H1 (cell line): ENCODE data around the gene SCAF11. TPM values are rescaled to one million over a fixed set of nuclear protein-coding genes. Genes with fewer than 3 reads are reported as not detected.
A peak's percentile ranks its signal among the peaks of the same experiment; 100 is the strongest.

Source experiments
- CTCF ChIA-PET: fragments of 300-600 bp; sonication (Branson Sonifier 250); formaldehyde crosslinking; loops from one replicate; lab custom pipeline; 2021; ENCODE audit not compliant: partially characterized antibody; lab: Charles Lee
- POLR2A ChIA-PET: fragments of 300-600 bp; sonication (Branson Sonifier 250); formaldehyde crosslinking; loops from one replicate; lab custom pipeline; 2021; ENCODE audit warnings: inconsistent platforms; ENCODE audit not compliant: partially characterized antibody; lab: Charles Lee
- DNase-seq, 2 experiments: peaks; one replicate each; pipeline versions ENCODE4 v3.0.0 to v3.0.0-alpha.2; 2010 to 2022; ENCODE audit warnings: low spot score in 2 of 2, low read depth in 1 of 2, mixed read lengths in 1 of 2
- FAIRE-seq: peaks from 2 replicates; lab custom pipeline; 2011; peaks lifted over from hg19 to GRCh38; lab: Jason Lieb, UNC
- H2AFZ ChIP-seq: 2 replicates; pipeline ENCODE4 v1.8.1; 2012; ENCODE audit warnings: low read length, inconsistent platforms
- H2AK5ac ChIP-seq: 2 replicates; pipeline ENCODE4 v1.6.1; 2013; ENCODE audit warnings: low read depth, low read length
- H2BK120ac ChIP-seq: replicated peaks from 2 replicates; pipeline ENCODE3; 2013; ENCODE audit warnings: low read depth, low read length, inconsistent platforms
- H2BK12ac ChIP-seq: 2 replicates; pipeline ENCODE4 v1.6.1; 2013; ENCODE audit warnings: low read depth, low read length
- H2BK15ac ChIP-seq: 2 replicates; pipeline ENCODE4 v1.6.1; 2013; ENCODE audit warnings: low read length
- H2BK20ac ChIP-seq: 2 replicates; pipeline ENCODE4 v1.6.1; 2013; ENCODE audit warnings: low read length
- H2BK5ac ChIP-seq: 2 replicates; pipeline ENCODE4 v1.6.1; 2013; ENCODE audit warnings: low read depth, low read length
- H3K14ac ChIP-seq: 2 replicates; pipeline ENCODE4 v1.6.1; 2013; ENCODE audit warnings: inconsistent platforms; ENCODE audit not compliant: insufficient read length
- H3K18ac ChIP-seq: 2 replicates; pipeline ENCODE4 v1.6.1; 2013; ENCODE audit warnings: low read length; ENCODE audit errors: extremely low read depth
- H3K23ac ChIP-seq: 2 replicates; pipeline ENCODE4 v1.6.1; 2013; ENCODE audit warnings: inconsistent platforms; ENCODE audit not compliant: insufficient read length
- H3K23me2 ChIP-seq: 2 replicates; pipeline ENCODE4 v1.6.1; 2013; ENCODE audit warnings: low read depth, low read length
- H3K27ac ChIP-seq: 2 replicates; pipeline ENCODE4 v1.6.1; 2011; ENCODE audit warnings: low read depth, low read length, inconsistent platforms
- H3K27me3 ChIP-seq, 4 experiments: replicated peaks in 1 of 4; 1 replicate in 1 of 4; 2 replicates in 3 of 4; pipeline versions ENCODE4 v1.6.1 to v1.8.1; 2011 to 2013; ENCODE audit warnings: low read length in 3 of 4, mild to moderate bottlenecking in 3 of 4, inconsistent platforms in 2 of 4, mixed read lengths in 2 of 4, moderate library complexity in 1 of 4; ENCODE audit not compliant: control insufficient read depth in 3 of 4, insufficient read depth in 3 of 4; ENCODE audit errors: extremely low read depth in 1 of 4
- H3K36me3 ChIP-seq, 4 experiments: 2 replicates each; pipeline versions ENCODE4 v1.6.1 to v1.8.1; 2011 to 2013; ENCODE audit warnings: mild to moderate bottlenecking in 4 of 4, low read length in 3 of 4, moderate library complexity in 2 of 4, control low read depth in 1 of 4, inconsistent platforms in 1 of 4; ENCODE audit not compliant: insufficient read depth in 4 of 4, control insufficient read depth in 2 of 4
- H3K4ac ChIP-seq: replicated peaks from 2 replicates; pipeline ENCODE3; 2013; ENCODE audit warnings: low read length, low read depth, mixed read lengths, inconsistent platforms; ENCODE audit not compliant: insufficient read length
- H3K4me1 ChIP-seq, 4 experiments: replicated peaks in 1 of 4; 1 replicate in 1 of 4; 2 replicates in 3 of 4; pipeline versions ENCODE4 v1.6.1 to v1.8.1; 2011 to 2013; ENCODE audit warnings: low read length in 3 of 4, inconsistent platforms in 2 of 4, mixed read lengths in 1 of 4; ENCODE audit not compliant: insufficient read depth in 4 of 4, control insufficient read depth in 3 of 4
- H3K4me2 ChIP-seq, 2 experiments: 2 replicates each; pipeline versions ENCODE4 v1.6.1 to v1.8.1; 2011 to 2013; ENCODE audit warnings: low read depth in 2 of 2, low read length in 2 of 2, control low read depth in 1 of 2, inconsistent platforms in 1 of 2, mild to moderate bottlenecking in 1 of 2; ENCODE audit not compliant: insufficient read depth in 1 of 2
- H3K4me3 ChIP-seq, 4 experiments: fragments of 200-600, 300-600 bp in 1 of 4; sonication (generic), shearing (Covaris generic), sonication (Bioruptor Twin) in 1 of 4; 2 replicates each; pipeline versions ENCODE4 v1.5.1 to v1.8.1; 2011 to 2016; ENCODE audit warnings: low read length in 4 of 4, low read depth in 3 of 4, control low read depth in 2 of 4, inconsistent platforms in 2 of 4, mild to moderate bottlenecking in 2 of 4, mixed read lengths in 1 of 4, moderate library complexity in 1 of 4; ENCODE audit not compliant: insufficient read depth in 2 of 4; ENCODE audit errors: extremely low read depth in 1 of 4
- H3K56ac ChIP-seq: replicated peaks from 2 replicates; pipeline ENCODE3; 2013; ENCODE audit warnings: low read depth, mild to moderate bottlenecking, mixed read lengths, low read length, inconsistent platforms; ENCODE audit not compliant: insufficient read length
- H3K79me1 ChIP-seq: 2 replicates; pipeline ENCODE4 v1.6.1; 2013; ENCODE audit warnings: low read depth, low read length, control low read depth
- H3K79me2 ChIP-seq, 2 experiments: 2 replicates each; pipeline versions ENCODE4 v1.6.1 to v1.8.1; 2012 to 2013; ENCODE audit warnings: low read length in 2 of 2, mild to moderate bottlenecking in 2 of 2, inconsistent platforms in 1 of 2; ENCODE audit not compliant: insufficient read depth in 2 of 2, control insufficient read depth in 1 of 2
- H3K9ac ChIP-seq, 4 experiments: replicated peaks in 1 of 4; 1 replicate in 1 of 4; 2 replicates in 3 of 4; pipeline versions ENCODE4 v1.6.1 to v1.8.1; 2011 to 2013; ENCODE audit warnings: low read depth in 3 of 4, low read length in 3 of 4, control low read depth in 2 of 4, mild to moderate bottlenecking in 2 of 4, moderate library complexity in 2 of 4, inconsistent platforms in 1 of 4; ENCODE audit errors: extremely low read depth in 1 of 4
- H3K9me3 ChIP-seq, 2 experiments: 2 replicates each; pipeline versions ENCODE4 v1.6.1 to v1.8.1; 2012 to 2013; ENCODE audit warnings: mild to moderate bottlenecking in 2 of 2, moderate library complexity in 2 of 2, control low read depth in 1 of 2, inconsistent platforms in 1 of 2, low read depth in 1 of 2, low read length in 1 of 2, mixed read lengths in 1 of 2; ENCODE audit not compliant: insufficient read depth in 2 of 2
- H4K20me1 ChIP-seq, 2 experiments: replicated peaks in 1 of 2; 2 replicates each; pipeline versions ENCODE3 to v1.8.1; 2011 to 2013; ENCODE audit warnings: inconsistent platforms in 2 of 2, low read length in 2 of 2, mild to moderate bottlenecking in 1 of 2; ENCODE audit not compliant: insufficient read depth in 2 of 2, control insufficient read depth in 1 of 2
- H4K5ac ChIP-seq: 2 replicates; pipeline ENCODE4 v1.6.1; 2013; ENCODE audit warnings: low read length, low read depth, mixed read lengths, inconsistent platforms; ENCODE audit not compliant: insufficient read length
- H4K8ac ChIP-seq: 2 replicates; pipeline ENCODE4 v1.8.0; 2013; ENCODE audit warnings: mild to moderate bottlenecking, moderate library complexity, low read length, inconsistent platforms; ENCODE audit not compliant: insufficient read depth; ENCODE audit errors: extremely low read depth
- H4K91ac ChIP-seq: replicated peaks from 2 replicates; pipeline ENCODE3; 2013; ENCODE audit warnings: low read length, mixed read lengths, inconsistent platforms; ENCODE audit not compliant: insufficient read length
- MAX ChIP-seq: IDR thresholded peaks from 2 replicates; pipeline ENCODE4 v1.6.1; 2012; ENCODE audit warnings: inconsistent platforms
- SP1 ChIP-seq: IDR thresholded peaks from 2 replicates; pipeline ENCODE4 v1.6.1; 2011; ENCODE audit warnings: low read depth, low read length
- SP2 ChIP-seq: IDR thresholded peaks from 2 replicates; pipeline ENCODE4 v1.6.1; 2012; ENCODE audit warnings: mild to moderate bottlenecking, low read length, inconsistent platforms
- WGBS, 2 experiments: shearing (Covaris generic) in 1 of 2; methylation state at CpG; one replicate each; pipeline versions ENCODE4 v1.1.6 to v1.1.7; 2013 to 2015; ENCODE audit warnings: low lambda C conversion rate in 2 of 2, mixed read lengths in 2 of 2, inconsistent platforms in 1 of 2, low coverage in 1 of 2, missing lambda C conversion rate in 1 of 2; ENCODE audit not compliant: insufficient replicate concordance in 2 of 2, insufficient coverage in 1 of 2, insufficient read length in 1 of 2; ENCODE audit errors: extremely low coverage in 1 of 2, missing lambda C conversion rate in 1 of 2; 5-methylcytosine and 5-hydroxymethylcytosine counted together
- polyA plus RNA-seq, 7 experiments: library from polyadenylated mRNA; depleted of rRNA in 3 of 7; stranded (reverse) in 5 of 7; unstranded in 2 of 7; fragments of >200 nt in 5 of 7; fragments of 200-250 nt in 2 of 7; gene quantifications; 1 replicate in 5 of 7; 2 replicates in 1 of 7; 4 replicates in 1 of 7; pipeline versions ENCODE4 v1.2.1 to v1.2.3, GENCODE V29; 2011 to 2013; ENCODE audit warnings: missing spikeins in 2 of 7, mixed read lengths in 2 of 7
- total RNA-seq: library from RNA; stranded (reverse); fragmentation: NEBNext Ultra II Directional; extraction: Animal tissue kit (Norgen Biotek cat#: 25700); gene quantifications from 2 replicates; pipeline ENCODE4 v1.2.1, GENCODE V29; 2021

SCAF11 gene
- total and polyA plus RNA-seq, 2 of the 8 experiments (the other 6 are each of a cell fraction or from before 2014, with no cell fraction given): 15.1 to 77.8 TPM

GRCh38 chr12:46005823-46006222, 15.4 kb upstream of the SCAF11 start:
- Histone ChIP-seq H2BK15ac (0 out of 2 replicates have a peak overlapping the region, but pooled peaks have one; percentile 12), H3K27me3 (no peaks in the 10 kb centered on the region), H3K36me3 (no peaks in the 10 kb centered on the region), H4K91ac (no peak overlapping the region), H4K8ac (no peak overlapping the region), H2BK5ac (no peak overlapping the region), H3K79me1 (no peaks in the 10 kb centered on the region), H3K23ac (no peak overlapping the region), H3K27ac (no peak overlapping the region), H3K9me3 (peaks cover 0 to 7% of the 10 kb centered on the region in 2 experiments; a peak in 1 of 4 replicates), H2BK120ac (peak overlapping the region; percentile 66), H3K4me1 (peaks cover 0 to 6% (median 1%) of the 10 kb centered on the region in 4 experiments; a peak in 3 of 7 replicates), H2BK20ac (no peak overlapping the region), H3K23me2 (no peaks in the 10 kb centered on the region), H3K56ac (no peak overlapping the region), H2AK5ac (no peak overlapping the region), H3K79me2 (no peaks in the 10 kb centered on the region), H2BK12ac (no peak overlapping the region), H3K18ac (no peak overlapping the region), H4K20me1 (no peaks in the 10 kb centered on the region), H3K9ac (no peak overlapping the region), H3K4me2 (peak overlapping the region; percentile 37 to 38; a peak in 2 of 4 replicates), H4K5ac (no peak overlapping the region), H2AFZ (0 out of 2 replicates have a peak overlapping the region, but pooled peaks have one; percentile 21), H3K4me3 (peak overlapping the region in 1 of 4 experiments; percentile 3; a peak in 1 of 8 replicates), H3K14ac (no peak overlapping the region), H3K4ac (no peak overlapping the region)
- ChIA-PET CTCF (interaction anchor here (0.9 to 1.8 kb wide), 5 partner anchors 7 to 119 kb away, joined by 3 to 6 read pairs (median 3); no protein-coding TSS in a partner anchor), POLR2A (interaction anchor here (2.0 kb wide), 1 partner anchor 15 kb away, joined by 7 read pairs; the partner anchor contains the start of gene SCAF11)
- TF ChIP-seq SP1 (0 out of 2 replicates have a peak, but pooled peaks have one; percentile 15), MAX (0 out of 2 replicates have a peak, but pooled peaks have one; percentile 12), SP2 (no peak)
- FAIRE-seq (no peak), DNase-seq (no peak)
- 70% methylated on average over 3 of the region's 3 CpGs; no CpG with 5 or more reads in 1 of the 2 experiments for WGBS, 2 experiments
